ENCODE measurements around the gene CAP1.
A peak's percentile ranks its signal among the peaks of the same experiment; 100 is the strongest.
"Not testable (repeated sequence)": the region's sequence is repeated elsewhere in the genome, so short reads cannot be mapped to it uniquely, and the experiment has no call there.

CAP1 gene

GRCh38 chr1:40030528-40031135, 9.9 kb upstream of the CAP1 start:
- DNase-seq (ENCODE audit: low read depth), result no peak

GRCh38 chr1:40032240-40032891, 8.2 kb upstream of the CAP1 start:
- DNase-seq (ENCODE audit: low read depth), result no peak

GRCh38 chr1:40034869-40035268, 5.7 kb upstream of the CAP1 start:
- DNase-seq (ENCODE audit: low read depth), result no peak

GRCh38 chr1:40036574-40036973, 4.0 kb upstream of the CAP1 start:
- no peak for DNase-seq (ENCODE audit: low read depth)

GRCh38 chr1:40037254-40037653, 3.3 kb upstream of the CAP1 start:
- DNase-seq (ENCODE audit: low read depth), result not testable (repeated sequence)

- DNase-seq (ENCODE audit: low read depth), result no peak
Observed at GRCh38 chr1:40038697-40039096, 1.8 kb upstream of the CAP1 start.

GRCh38 chr1:40039245-40039756, 1.2 kb upstream of the CAP1 start:
- DNase-seq (ENCODE audit: low read depth), result peak; percentile 19

GRCh38 chr1:40039757-40040510, 595 bp upstream of the CAP1 start:
- peak; percentile 68 for DNase-seq (ENCODE audit: low read depth)

- no peak for DNase-seq (ENCODE audit: low read depth)
Observed at GRCh38 chr1:40041466-40041838, 923 bp downstream of the CAP1 start.

- peak; percentile 52 for DNase-seq (ENCODE audit: low read depth)
Observed at GRCh38 chr1:40042341-40042740, 1.8 kb downstream of the CAP1 start.

GRCh38 chr1:40044110-40044509, 3.6 kb downstream of the CAP1 start:
- DNase-seq (ENCODE audit: low read depth), result no peak

GRCh38 chr1:40045182-40045581, 4.7 kb downstream of the CAP1 start:
- DNase-seq (ENCODE audit: low read depth), result no peak

GRCh38 chr1:40045766-40046165, 5.2 kb downstream of the CAP1 start:
- DNase-seq (ENCODE audit: low read depth), result no peak

- DNase-seq (ENCODE audit: low read depth), result no peak
Observed at GRCh38 chr1:40047276-40047675, 6.7 kb downstream of the CAP1 start.

GRCh38 chr1:40047769-40048168, 7.2 kb downstream of the CAP1 start:
- DNase-seq (ENCODE audit: low read depth), result no peak

- DNase-seq (ENCODE audit: low read depth), result no peak
Observed at GRCh38 chr1:40049725-40050124, 9.2 kb downstream of the CAP1 start.

- DNase-seq (ENCODE audit: low read depth), result no peak
Observed at GRCh38 chr1:40050863-40051262, 10.3 kb downstream of the CAP1 start.

GRCh38 chr1:40053138-40053887, 12.8 kb downstream of the CAP1 start:
- DNase-seq (ENCODE audit: low read depth), result no peak

GRCh38 chr1:40056519-40057309, 16.2 kb downstream of the CAP1 start:
- no peak for DNase-seq (ENCODE audit: low read depth)

GRCh38 chr1:40057310-40058030, 16.9 kb downstream of the CAP1 start:
- no peak for DNase-seq (ENCODE audit: low read depth)

- DNase-seq (ENCODE audit: low read depth), result no peak
Observed at GRCh38 chr1:40058097-40058452, 17.5 kb downstream of the CAP1 start.

Data from HS-5 (cell line).